ENCODE results near the gene ARHGAP4. TPM values are rescaled to one million over a fixed set of nuclear protein-coding genes. Genes with fewer than 3 reads are reported as not detected.

ARHGAP4 gene
- polyA plus RNA-seq, 3 donors: 51.5 to 508 (median 64.4) TPM

- Histone ChIP-seq H4K20me1 (ENCODE audit: insufficient read depth, low read length) (peaks cover 94% of the 10 kb centered on the region), H3K9ac (ENCODE audit: insufficient read depth, low read length, poor library complexity, severe bottlenecking) (no peak overlapping the region), H3K36me3 (replicated peaks in 1 of 2; ENCODE audit: control insufficient read depth in 1 of 2, insufficient read depth in 2 of 2, low read length in 2 of 2) (peaks cover 66 to 75% of the 10 kb centered on the region in 2 donors), H3K4me2 (replicated peaks; ENCODE audit: extremely low read depth, low read length, poor library complexity, severe bottlenecking) (no peak overlapping the region), H3K4me1 (ENCODE audit: control insufficient read depth in 1 of 2, insufficient read depth in 2 of 2, low read length in 2 of 2) (peaks cover 10 to 14% of the 10 kb centered on the region in 2 donors), H2AFZ (ENCODE audit: insufficient read depth, low read depth, low read length, poor library complexity, severe bottlenecking) (no peak overlapping the region), H3K27me3 (ENCODE audit: control insufficient read depth in 2 of 2, insufficient read depth in 2 of 2, low read length in 2 of 2) (no peaks in the 10 kb centered on the region), H3K4me3 (replicated peaks in 1 of 3; ENCODE audit: low read depth in 2 of 3, low read length in 3 of 3) (no peak overlapping the region), H3K79me2 (ENCODE audit: insufficient read depth, low read length) (peaks cover 38% of the 10 kb centered on the region), H3K9me3 (replicated peaks in 1 of 2; ENCODE audit: control insufficient read depth in 1 of 2, insufficient read depth in 1 of 2, low read length in 2 of 2) (no peaks in the 10 kb centered on the region), H3K27ac (ENCODE audit: low read depth in 1 of 2, low read length in 2 of 2) (no peak overlapping the region)
- Mint-ChIP-seq H3K9me3 (peaks cover 0 to 3% (median 0%) of the 10 kb centered on the region in 7 donors), H3K36me3 (peaks cover 44 to 71% of the 10 kb centered on the region in 2 donors), H3K4me1 (peaks cover 12% of the 10 kb centered on the region), H3K27ac (peak overlapping the region in 2 of 7 donors; percentile 32 to 66), H3K27me3 (ENCODE audit: low read depth in 3 of 3) (peaks cover 0 to 58% (median 0%) of the 10 kb centered on the region in 3 donors), H3K4me3 (no peak overlapping the region)
- intact Hi-C loops (cut with micrococcal nuclease): loop anchor here in 1 of 2 donors (5.0 kb wide), 1 partner anchor 34 kb away; no protein-coding TSS in a partner anchor
- DNase-seq: no peak
- 100% methylated on average over 5 of the region's 6 CpGs for WGBS (ENCODE audit: insufficient coverage)
- no peak for TF ChIP-seq CTCF (IDR thresholded peaks at IDR 0.05)
Observed at GRCh38 chrX:153917869-153918268, 8.2 kb downstream of the ARHGAP4 start.

DNA sequence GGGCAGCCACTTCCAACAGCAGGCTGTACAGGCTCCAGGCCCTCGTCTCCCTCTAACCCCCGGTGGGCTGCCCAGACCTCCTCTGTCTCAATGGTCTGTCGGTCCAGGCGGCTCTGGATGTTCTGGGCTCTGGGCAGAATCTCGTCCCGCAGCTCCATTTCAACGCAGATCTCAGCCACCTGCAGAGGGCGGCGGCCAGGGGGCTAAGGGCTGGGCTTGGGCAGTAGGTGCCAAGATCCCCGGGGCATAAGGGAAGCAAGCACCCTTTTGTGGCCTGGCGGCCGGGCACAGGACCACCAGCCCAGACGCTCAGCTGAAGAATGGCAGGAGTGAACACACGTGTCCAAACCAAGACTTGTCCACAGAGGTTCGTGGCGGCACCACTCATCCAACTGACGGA lies 12.4 kb downstream of the ARHGAP4 start:
- H2AFZ ChIP-seq (ENCODE audit: insufficient read depth, low read depth, low read length, poor library complexity, severe bottlenecking): no peak overlapping the region
- no peak overlapping the region for H3K9ac ChIP-seq (ENCODE audit: insufficient read depth, low read length, poor library complexity, severe bottlenecking)
- no peaks in the 10 kb centered on the region for H3K4me1 Mint-ChIP-seq
- no peaks in the 10 kb centered on the region for H3K4me1 ChIP-seq (ENCODE audit: control insufficient read depth in 1 of 2, insufficient read depth in 2 of 2, low read length in 2 of 2)
- H4K20me1 ChIP-seq (ENCODE audit: insufficient read depth, low read length): peaks cover 93% of the 10 kb centered on the region
- WGBS (ENCODE audit: insufficient coverage): 96% methylated on average over 4 of the region's 17 CpGs
- no peak overlapping the region for H3K4me3 ChIP-seq (replicated peaks in 1 of 3; ENCODE audit: low read depth in 2 of 3, low read length in 3 of 3)
- no peaks in the 10 kb centered on the region for H3K27me3 ChIP-seq (ENCODE audit: control insufficient read depth in 2 of 2, insufficient read depth in 2 of 2, low read length in 2 of 2)
- peaks cover 4% of the 10 kb centered on the region for H3K79me2 ChIP-seq (ENCODE audit: insufficient read depth, low read length)
- intact Hi-C loops (cut with micrococcal nuclease): no loop called here
- H3K9me3 Mint-ChIP-seq: peaks cover 0 to 5% (median 0%) of the 10 kb centered on the region in 7 donors
- no peak overlapping the region for H3K4me3 Mint-ChIP-seq
- DNase-seq: no peak
- H3K9me3 ChIP-seq (replicated peaks in 1 of 2; ENCODE audit: control insufficient read depth in 1 of 2, insufficient read depth in 1 of 2, low read length in 2 of 2): no peaks in the 10 kb centered on the region
- H3K27ac ChIP-seq (ENCODE audit: low read depth in 1 of 2, low read length in 2 of 2): no peak overlapping the region
- H3K27me3 Mint-ChIP-seq (ENCODE audit: low read depth in 3 of 3): peaks cover 0 to 54% (median 0%) of the 10 kb centered on the region in 3 donors
- H3K4me2 ChIP-seq (replicated peaks; ENCODE audit: extremely low read depth, low read length, poor library complexity, severe bottlenecking): no peak overlapping the region
- peaks cover 42 to 81% of the 10 kb centered on the region in 2 donors for H3K36me3 Mint-ChIP-seq
- no peak for TF ChIP-seq CTCF (IDR thresholded peaks at IDR 0.05)
- no peak overlapping the region for H3K27ac Mint-ChIP-seq
- peaks cover 77 to 85% of the 10 kb centered on the region in 2 donors for H3K36me3 ChIP-seq (replicated peaks in 1 of 2; ENCODE audit: control insufficient read depth in 1 of 2, insufficient read depth in 2 of 2, low read length in 2 of 2)
